ENCODE results near the gene BMPER.

GRCh38 chr7:33934391-33934790 is 29.1 kb downstream of the BMPER start:
- TF ChIP-seq CTCF (conservative IDR thresholded peaks at IDR 0.05 in 1 of 2, IDR thresholded peaks at IDR 0.05 in 1 of 2; ENCODE audit: low read depth in 1 of 2, low read length in 2 of 2) (no peak), EZH2 (IDR thresholded peaks at IDR 0.05; ENCODE audit: low read length, missing control alignments) (no peak)
